ENCODE data around the gene TULP3.

- TF ChIP-seq GATA2 (IDR thresholded peaks at IDR 0.05; ENCODE audit: low read depth, low read length) (no peak), GATA3 (IDR thresholded peaks at IDR 0.05; ENCODE audit: low read depth, low read length) (no peak)
These were observed 27.8 kb upstream of the TULP3 start for GRCh38 chr12:2862876-2863275.
